ENCODE data around the gene RNF222.
"Not testable (repeated sequence)": the region's sequence is repeated elsewhere in the genome, so short reads cannot be mapped to it uniquely, and the experiment has no call there.

DNA sequence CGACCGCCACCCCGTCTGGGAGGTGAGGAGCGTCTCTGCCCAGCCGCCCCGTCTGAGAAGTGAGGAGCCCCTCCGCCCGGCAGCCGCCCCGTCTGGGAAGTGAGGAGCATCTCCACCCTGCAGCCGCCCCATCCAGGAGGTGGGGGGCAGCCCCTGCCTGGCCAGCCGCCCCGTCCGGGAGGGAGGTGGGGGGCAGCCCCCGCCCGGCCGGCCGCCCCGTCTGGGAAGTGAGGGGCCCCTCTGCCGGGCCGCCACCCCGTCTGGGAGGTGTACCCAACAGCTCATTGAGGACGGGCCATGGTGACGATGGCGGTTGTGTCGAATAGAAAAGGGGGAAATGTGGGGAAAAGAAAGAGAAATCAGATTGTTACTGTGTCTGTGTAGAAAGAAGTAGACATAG, 23.8 kb downstream of the RNF222 start:
- not testable (repeated sequence) for TF ChIP-seq CTCF (IDR thresholded peaks at IDR 0.05); EZH2 (IDR thresholded peaks at IDR 0.05; ENCODE audit: borderline replicate concordance, insufficient read depth, low read depth, low read length, poor library complexity, severe bottlenecking)

Data from B cell (primary cell).